HuH-7 (cell line): ENCODE results near the gene CFAP68.

ENCODE experiments used
- DNase-seq: peaks from one replicate; pipeline ENCODE4 v3.0.0; 2011; ENCODE audit warnings: low spot score

CFAP68 gene

GRCh38 chr11:111878849-111879636 lies at the start of gene CFAP68, which contains the start of gene FDXACB1:
Gene CFAP68 (plus strand): TSS chr11:111879541. CDS start chr11:111879561, 20 bp downstream.
Gene FDXACB1 (minus strand): TSS chr11:111879165. CDS start chr11:111879132, 33 bp downstream.
- DNase-seq: peak; percentile 81

- DNase-seq: no peak
Measured at GRCh38 chr11:111833524-111833923, 45.8 kb upstream of the CFAP68 start.

GRCh38 chr11:111834432-111835163 lies 44.7 kb upstream of the CFAP68 start:
- no peak for DNase-seq

GRCh38 chr11:111835665-111836064 lies 43.7 kb upstream of the CFAP68 start:
- no peak for DNase-seq

- DNase-seq: no peak
Measured at GRCh38 chr11:111836162-111836561, 43.2 kb upstream of the CFAP68 start.

GRCh38 chr11:111836721-111837120 lies 42.6 kb upstream of the CFAP68 start:
- no peak for DNase-seq

- DNase-seq: no peak
Measured at GRCh38 chr11:111837366-111837891, 41.9 kb upstream of the CFAP68 start.

- DNase-seq: no peak
Measured at GRCh38 chr11:111838054-111838453, 41.3 kb upstream of the CFAP68 start.

- DNase-seq: peak; percentile 34
Measured at GRCh38 chr11:111840143-111840542, 39.2 kb upstream of the CFAP68 start.

GRCh38 chr11:111841370-111842053 lies 37.8 kb upstream of the CFAP68 start:
- DNase-seq: peak; percentile 46

- DNase-seq: no peak
Measured at GRCh38 chr11:111843661-111844060, 35.7 kb upstream of the CFAP68 start.

- no peak for DNase-seq
Measured at GRCh38 chr11:111845276-111846028, 33.9 kb upstream of the CFAP68 start.

GRCh38 chr11:111846063-111846462 lies 33.3 kb upstream of the CFAP68 start:
- DNase-seq: no peak

- DNase-seq: no peak
Measured at GRCh38 chr11:111846636-111847035, 32.7 kb upstream of the CFAP68 start.

GRCh38 chr11:111849631-111850030 lies 29.7 kb upstream of the CFAP68 start:
- no peak for DNase-seq

GRCh38 chr11:111851067-111851466 lies 28.3 kb upstream of the CFAP68 start:
- no peak for DNase-seq

GRCh38 chr11:111851636-111852035 lies 27.7 kb upstream of the CFAP68 start:
- no peak for DNase-seq

GRCh38 chr11:111852103-111852502 lies 27.2 kb upstream of the CFAP68 start:
- DNase-seq: no peak

- no peak for DNase-seq
Measured at GRCh38 chr11:111855506-111855905, 23.8 kb upstream of the CFAP68 start.

- DNase-seq: no peak
Measured at GRCh38 chr11:111860257-111860656, 19.1 kb upstream of the CFAP68 start.

GRCh38 chr11:111870113-111870512 lies 9.2 kb upstream of the CFAP68 start:
- DNase-seq: no peak

- DNase-seq: no peak
Measured at GRCh38 chr11:111870522-111870885, 8.8 kb upstream of the CFAP68 start.
